Glomerular endothelial cell (primary cell): ENCODE measurements around the gene NUDT9. TPM values are rescaled to one million over a fixed set of nuclear protein-coding genes. Genes with fewer than 3 reads are reported as not detected.
"Not testable (repeated sequence)": the region's sequence is repeated elsewhere in the genome, so short reads cannot be mapped to it uniquely, and the experiment has no call there.

Source experiments
- DNase-seq: peaks from one replicate; pipeline ENCODE4 v3.0.0-alpha.2; 2011; ENCODE audit warnings: low read depth, low spot score; ENCODE audit errors: extremely low read depth
- total RNA-seq: library from RNA; depleted of rRNA; stranded (reverse); fragments of >200 nt; gene quantifications from 2 replicates; pipeline ENCODE4 v1.2.3, GENCODE V29; 2015

Gene NUDT9
- total RNA-seq, 1 donor from 2014 or later = 20.8 TPM

GRCh38 chr4:87451537-87451936 lies 29.2 kb downstream of the NUDT9 start:
- no peak for DNase-seq

- DNase-seq = no peak
Observed at GRCh38 chr4:87458913-87459312, 36.5 kb downstream of the NUDT9 start.

- DNase-seq = no peak
Observed at GRCh38 chr4:87461281-87461700, 38.9 kb downstream of the NUDT9 start.

- no peak for DNase-seq
Observed at GRCh38 chr4:87462102-87462501, 39.7 kb downstream of the NUDT9 start.

- peak; percentile 29 for DNase-seq
Observed at GRCh38 chr4:87465739-87466366, 43.5 kb downstream of the NUDT9 start.

- DNase-seq = no peak
Observed at GRCh38 chr4:87469390-87469789, 47.0 kb downstream of the NUDT9 start.

- DNase-seq = no peak
Observed at GRCh38 chr4:87476934-87477333, 54.6 kb downstream of the NUDT9 start.

- no peak for DNase-seq
Observed at GRCh38 chr4:87478732-87479250, 56.4 kb downstream of the NUDT9 start.

- no peak for DNase-seq
Observed at GRCh38 chr4:87481377-87481776, 59.0 kb downstream of the NUDT9 start.

GRCh38 chr4:87483247-87483646 lies 60.9 kb downstream of the NUDT9 start:
- not testable (repeated sequence) for DNase-seq

- DNase-seq = not testable (repeated sequence)
Observed at GRCh38 chr4:87488666-87489065, 66.3 kb downstream of the NUDT9 start.

GRCh38 chr4:87489678-87490077 lies 67.3 kb downstream of the NUDT9 start:
- no peak for DNase-seq

GRCh38 chr4:87490664-87491369 lies 68.4 kb downstream of the NUDT9 start:
- DNase-seq = no peak

- DNase-seq = no peak
Observed at GRCh38 chr4:87491436-87491835, 69.1 kb downstream of the NUDT9 start.

GRCh38 chr4:87491851-87492250 lies 69.5 kb downstream of the NUDT9 start:
- not testable (repeated sequence) for DNase-seq

- no peak for DNase-seq
Observed at GRCh38 chr4:87493115-87493514, 70.7 kb downstream of the NUDT9 start.

- DNase-seq = no peak
Observed at GRCh38 chr4:87497159-87497558, 74.8 kb downstream of the NUDT9 start.

- no peak for DNase-seq
Observed at GRCh38 chr4:87497578-87497977, 75.2 kb downstream of the NUDT9 start.

GRCh38 chr4:87498446-87498900 lies 76.1 kb downstream of the NUDT9 start:
- no peak for DNase-seq

GRCh38 chr4:87499403-87500091 lies 77.2 kb downstream of the NUDT9 start:
- DNase-seq = no peak

- DNase-seq = no peak
Observed at GRCh38 chr4:87500092-87500462, 77.7 kb downstream of the NUDT9 start.
